GM12873 (cell line): Measurements from ENCODE around the gene SUGCT.

Experiments used
- CTCF ChIP-seq: IDR thresholded peaks from 2 replicates; pipeline ENCODE4 v1.5.1; 2012; ENCODE audit warnings: low read depth, mild to moderate bottlenecking, moderate library complexity, low read length, control low read depth; ENCODE audit not compliant: insufficient read depth; ENCODE audit errors: missing control alignments

The SUGCT gene

GRCh38 chr7:40099837-40100236 lies 35.0 kb upstream of the SUGCT start:
- no peak for TF ChIP-seq CTCF

GRCh38 chr7:40101201-40101600 lies 33.6 kb upstream of the SUGCT start:
- no peak for TF ChIP-seq CTCF

- no peak for TF ChIP-seq CTCF
Observed at GRCh38 chr7:40102897-40103296, 31.9 kb upstream of the SUGCT start.

GRCh38 chr7:40105879-40106473 lies 28.8 kb upstream of the SUGCT start:
- no peak for TF ChIP-seq CTCF

- TF ChIP-seq CTCF, result no peak
Observed at GRCh38 chr7:40115936-40116335, 18.9 kb upstream of the SUGCT start.

GRCh38 chr7:40120020-40120419 lies 14.8 kb upstream of the SUGCT start:
- no peak for TF ChIP-seq CTCF

GRCh38 chr7:40122940-40123254 lies 11.9 kb upstream of the SUGCT start:
- TF ChIP-seq CTCF, result no peak
